HT1080 (cell line): ENCODE measurements around the gene RYR2. TPM values are rescaled to one million over a fixed set of nuclear protein-coding genes. Genes with fewer than 3 reads are reported as not detected.

ENCODE experiments used
- DNase-seq: peaks from one replicate; pipeline ENCODE4 v3.0.0-alpha.2; 2015; ENCODE audit warnings: low read depth
- total RNA-seq: library from RNA; depleted of rRNA; stranded (reverse); fragments of >200 nt; shearing (Covaris generic); gene quantifications from 2 replicates; pipeline ENCODE4 v1.2.3, GENCODE V29; 2014

RYR2 gene
- total RNA-seq, 1 experiment from 2014 or later = 0.40 TPM

GRCh38 chr1:237640011-237640671, 598.2 kb downstream of the RYR2 start:
- no peak for DNase-seq

- no peak for DNase-seq
Measured at GRCh38 chr1:237640966-237641365, 599.0 kb downstream of the RYR2 start.

GRCh38 chr1:237650809-237651208, 608.8 kb downstream of the RYR2 start:
- no peak for DNase-seq

- DNase-seq = no peak
Measured at GRCh38 chr1:237655778-237656177, 613.8 kb downstream of the RYR2 start.

DNA sequence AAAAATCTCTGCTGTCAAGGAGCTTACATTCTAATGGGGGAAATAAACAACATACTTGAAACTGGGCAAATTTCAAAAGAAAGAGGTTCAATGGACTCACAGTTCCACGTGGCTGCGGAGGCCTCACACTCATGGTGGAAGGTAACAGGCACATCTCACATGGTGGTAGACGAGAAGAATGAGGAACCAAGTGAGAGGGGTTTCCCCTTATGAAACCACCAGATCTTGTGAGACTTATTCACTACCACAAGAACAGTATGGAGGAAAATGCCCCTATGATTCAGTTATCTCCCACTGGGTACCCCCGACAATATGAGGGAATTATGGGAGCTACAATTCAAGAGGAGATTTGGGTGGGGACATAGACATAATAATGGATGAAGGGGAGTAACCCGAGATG, 622.4 kb downstream of the RYR2 start:
- no peak for DNase-seq

DNA sequence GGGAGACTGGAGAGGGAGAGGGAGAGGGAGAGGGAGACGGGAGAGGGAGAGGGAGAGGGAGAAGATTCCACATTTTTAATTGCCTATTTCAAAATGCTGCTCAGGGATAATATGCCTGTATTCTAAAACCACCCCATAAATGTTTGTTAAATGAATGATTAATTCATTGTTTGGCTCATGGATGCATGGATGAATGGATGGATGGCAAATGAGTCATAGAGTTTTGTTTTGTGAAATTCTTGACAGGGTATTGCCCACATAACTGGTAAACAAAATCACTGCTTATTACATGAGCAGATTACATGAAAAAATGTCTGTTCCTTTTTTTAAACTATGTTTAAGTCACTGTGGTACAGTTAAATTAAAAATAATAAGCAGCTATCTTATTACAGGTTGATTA, 628.3 kb downstream of the RYR2 start:
- no peak for DNase-seq

GRCh38 chr1:237671262-237671661, 629.3 kb downstream of the RYR2 start:
- no peak for DNase-seq

GRCh38 chr1:237671935-237672334, 630.0 kb downstream of the RYR2 start:
- no peak for DNase-seq

DNA sequence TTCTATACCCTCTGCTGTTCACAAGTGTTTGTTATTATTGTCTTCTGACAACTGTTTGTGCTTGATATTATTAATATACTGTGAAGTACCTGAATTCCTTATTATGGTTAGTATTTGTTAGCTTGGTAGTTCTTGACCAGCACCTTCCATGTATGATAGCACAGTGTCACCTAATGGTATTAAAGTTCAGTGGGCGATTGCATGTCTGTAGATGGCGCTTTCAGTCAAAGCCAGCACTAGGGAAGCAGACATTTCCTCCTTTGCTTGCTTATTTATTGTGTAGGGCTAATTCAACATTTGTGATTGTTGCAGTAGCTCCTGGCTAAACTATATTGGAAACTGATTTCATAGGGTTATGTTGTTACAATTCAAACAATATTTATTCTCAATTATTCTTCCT, 630.8 kb downstream of the RYR2 start:
- DNase-seq = peak; percentile 29

GRCh38 chr1:237673631-237674030, 631.6 kb downstream of the RYR2 start:
- DNase-seq = no peak

GRCh38 chr1:237677979-237678378, 636.0 kb downstream of the RYR2 start:
- DNase-seq = peak; percentile 58

DNA sequence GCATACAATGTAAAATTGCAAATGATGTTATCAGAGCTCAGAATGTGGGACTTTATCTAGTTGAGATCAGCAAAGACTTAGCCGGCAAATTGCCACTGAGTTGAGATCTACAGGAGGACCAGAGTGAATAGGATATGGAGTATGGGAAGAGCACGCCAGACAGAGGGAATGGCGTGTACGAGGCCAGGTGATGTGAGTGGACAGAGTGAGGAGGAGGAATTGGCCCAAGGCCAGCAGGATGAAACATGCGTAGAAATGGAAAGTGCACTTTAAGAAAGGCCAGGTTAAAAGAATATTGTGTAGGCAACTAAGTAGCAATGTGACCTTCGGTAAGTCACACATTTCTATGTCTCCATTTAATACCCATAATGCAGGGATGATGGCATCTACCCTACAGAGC, 637.7 kb downstream of the RYR2 start:
- no peak for DNase-seq

DNA sequence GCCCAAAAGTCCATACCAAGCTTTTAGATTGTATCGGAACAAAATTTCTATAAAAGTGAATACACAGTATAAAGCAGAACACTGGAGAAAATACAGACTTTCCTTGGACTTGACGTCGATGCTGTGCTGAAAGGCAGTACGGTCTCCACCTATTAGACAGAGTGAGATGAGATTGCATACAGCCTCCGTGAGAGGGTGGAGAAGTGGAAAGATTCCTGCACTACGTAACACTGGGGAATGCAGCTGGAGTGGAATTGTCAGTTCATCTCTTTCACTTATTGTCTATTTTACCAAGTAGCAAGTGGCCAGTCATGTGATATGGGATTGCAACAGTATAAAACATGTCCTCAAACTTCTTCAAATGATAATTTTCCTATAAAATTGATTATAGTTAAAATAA, 639.2 kb downstream of the RYR2 start:
- DNase-seq = no peak

GRCh38 chr1:237684236-237684635, 642.3 kb downstream of the RYR2 start:
- peak; percentile 69 for DNase-seq

DNA sequence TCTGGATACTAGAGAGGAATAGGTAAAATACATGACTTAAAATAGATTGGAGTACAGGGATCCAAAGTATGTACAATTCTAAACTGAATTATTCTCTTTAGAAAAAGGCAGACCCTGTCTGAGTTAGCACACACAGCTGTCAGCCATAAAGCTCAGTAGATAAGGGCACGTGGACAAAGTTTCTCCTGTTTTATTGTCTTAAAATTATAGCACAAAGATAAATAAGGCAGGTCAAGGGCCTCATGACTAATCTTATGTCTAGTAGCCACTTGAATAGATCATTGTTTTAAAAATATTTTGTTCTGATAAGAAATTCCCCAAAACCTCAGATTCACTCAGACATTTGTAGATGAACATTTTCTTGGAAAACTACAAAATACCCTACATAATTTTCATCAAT, 643.6 kb downstream of the RYR2 start:
- DNase-seq = peak; percentile 18

DNA sequence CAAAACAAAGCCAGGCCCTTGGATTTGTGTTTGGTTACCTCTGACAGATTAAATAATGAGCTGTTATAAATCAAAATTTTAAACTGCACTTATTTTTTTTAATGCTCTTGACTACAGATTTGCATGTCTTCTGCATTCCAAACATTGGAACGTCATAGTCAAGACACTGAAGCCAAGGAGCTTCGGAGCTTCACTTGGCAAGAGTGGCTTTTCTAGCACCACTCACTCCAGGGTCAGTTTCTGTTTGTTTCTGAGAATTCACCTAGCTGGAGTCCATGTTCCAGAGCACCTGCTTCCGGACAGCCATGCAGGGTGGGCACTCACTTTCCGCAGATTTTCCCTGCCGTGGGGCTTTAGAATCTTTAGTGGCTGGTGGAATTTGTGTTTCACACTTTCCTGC, 645.8 kb downstream of the RYR2 start:
- DNase-seq = no peak

DNA sequence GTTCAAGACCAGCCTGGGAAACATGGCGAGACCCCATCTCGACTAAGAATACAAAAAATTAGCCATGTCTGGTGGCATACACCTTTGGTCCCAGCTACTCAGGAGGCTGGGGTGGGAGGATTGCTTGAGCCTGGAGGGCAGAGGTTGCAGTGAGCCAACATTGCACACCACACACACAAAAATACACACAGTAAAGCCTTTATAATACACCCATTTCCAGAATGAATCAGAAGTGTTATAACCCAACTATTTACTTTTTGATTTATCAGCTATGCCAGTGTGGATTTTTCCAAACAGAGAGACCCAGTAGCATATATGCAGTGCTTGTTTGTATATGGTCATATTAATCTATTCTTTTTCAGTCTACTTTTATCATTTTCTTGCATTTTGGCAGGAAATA, 648.7 kb downstream of the RYR2 start:
- no peak for DNase-seq

DNA sequence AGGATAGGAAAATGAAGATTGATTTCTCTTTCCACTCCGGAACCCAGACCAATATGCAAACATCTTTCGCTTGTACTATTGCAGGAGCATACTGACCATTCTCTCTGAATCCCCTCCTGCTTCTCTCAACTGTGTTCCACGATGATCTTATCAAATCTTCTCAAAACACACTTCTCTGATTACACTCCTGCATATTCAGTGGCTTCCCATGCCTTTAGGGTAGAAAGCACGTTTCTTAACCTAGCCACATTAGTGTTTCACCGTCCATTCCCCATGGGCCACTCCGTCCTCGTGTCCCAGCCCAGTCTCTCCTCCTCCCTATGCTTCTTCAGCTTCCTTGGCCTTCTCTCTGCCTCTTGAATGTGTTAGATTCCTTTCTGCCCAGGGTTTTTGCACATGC, 650.3 kb downstream of the RYR2 start:
- DNase-seq = no peak

- DNase-seq = no peak
Measured at GRCh38 chr1:237695878-237696277, 653.9 kb downstream of the RYR2 start.

DNA sequence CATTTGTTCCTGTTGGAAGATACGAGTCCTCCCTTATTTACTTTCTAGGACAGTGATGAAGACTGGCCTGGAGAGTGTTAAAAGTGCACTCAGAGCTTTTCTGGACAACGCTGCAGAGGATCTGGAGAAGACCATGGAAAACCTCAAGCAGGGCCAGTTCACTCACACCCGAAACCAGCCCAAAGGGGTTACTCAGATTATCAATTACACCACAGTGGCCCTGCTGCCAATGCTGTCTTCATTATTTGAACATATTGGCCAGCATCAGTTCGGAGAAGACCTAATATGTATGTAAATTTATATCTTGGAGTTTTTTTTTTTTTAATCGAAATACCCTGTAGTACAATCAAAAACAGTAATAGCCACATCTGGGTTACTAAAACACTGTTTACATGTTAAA, 658.2 kb downstream of the RYR2 start:
- no peak for DNase-seq

- DNase-seq = no peak
Measured at GRCh38 chr1:237701534-237701933, 659.5 kb downstream of the RYR2 start.

DNA sequence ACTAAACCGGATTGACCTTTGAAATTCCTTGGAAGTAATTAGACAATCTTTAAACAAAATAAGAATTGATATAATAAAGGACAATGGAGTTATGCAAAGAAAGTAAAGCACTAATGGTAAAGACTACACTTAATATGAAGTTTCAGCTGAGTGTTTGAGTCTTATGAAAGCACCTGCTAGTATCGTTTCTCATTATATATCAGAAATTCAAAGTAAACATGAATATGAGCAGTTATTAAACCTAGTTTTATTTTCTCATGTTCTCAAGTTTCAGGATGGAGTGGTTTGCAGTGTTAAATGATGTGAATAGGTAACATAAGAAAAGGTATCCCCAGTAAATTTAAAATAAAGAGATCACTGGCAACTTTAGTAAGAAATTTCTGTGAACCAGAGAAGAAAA, 660.2 kb downstream of the RYR2 start:
- DNase-seq = no peak

DNA sequence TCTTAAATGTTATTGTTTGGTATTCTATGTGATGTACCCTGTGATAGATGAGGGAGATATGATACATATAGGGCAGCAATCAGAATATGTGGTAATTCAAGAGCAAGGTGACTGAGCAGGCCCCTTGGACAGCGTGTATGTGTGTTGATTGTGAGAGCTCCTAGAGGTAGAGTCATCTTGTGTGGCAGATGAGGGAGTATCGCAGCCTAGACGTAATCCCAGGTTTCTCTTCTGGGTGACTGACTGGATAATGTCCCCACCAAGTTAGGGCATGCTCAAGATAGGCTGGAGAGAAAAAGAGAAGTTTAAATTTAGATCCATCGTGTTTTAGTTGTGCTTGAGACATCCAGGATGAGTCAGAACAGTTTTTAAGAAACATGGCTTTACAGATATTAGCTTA, 663.5 kb downstream of the RYR2 start:
- DNase-seq = no peak

DNA sequence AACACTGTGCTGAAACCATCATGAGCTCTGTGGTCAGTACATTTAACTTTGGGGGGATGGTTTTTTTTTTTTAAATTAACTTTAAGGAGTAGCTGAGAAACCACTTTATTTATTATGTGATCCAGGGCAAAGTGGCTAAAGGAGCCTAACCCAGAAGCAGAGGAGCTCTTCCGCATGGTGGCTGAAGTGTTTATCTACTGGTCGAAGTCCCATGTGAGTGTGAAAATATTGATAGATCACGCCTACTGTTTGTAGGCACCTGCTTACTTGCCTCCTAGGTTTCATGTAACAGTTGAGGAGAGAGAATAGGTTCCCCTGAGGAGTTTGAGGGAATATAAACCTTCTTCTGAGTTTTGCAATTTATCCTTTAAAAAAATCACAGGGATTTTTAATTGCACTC, 667.4 kb downstream of the RYR2 start:
- DNase-seq = no peak
